GM19238 (cell line): ENCODE measurements around the gene SLC31A2.
"Not testable (repeated sequence)": the region's sequence is repeated elsewhere in the genome, so short reads cannot be mapped to it uniquely, and the experiment has no call there.

Experiments
- DNase-seq: peaks from one replicate; pipeline ENCODE4 v3.0.0; 2011; ENCODE audit warnings: low spot score; ENCODE audit not compliant: insufficient read length

SLC31A2 gene

GRCh38 chr9:113150670-113151611 is at the start of gene SLC31A2:
SLC31A2 (plus strand) TSS chr9:113151007; CDS start chr9:113151075, 68 bp downstream.
- DNase-seq = peak; percentile 86

GRCh38 chr9:113105345-113105744 is 45.5 kb upstream of the SLC31A2 start:
- not testable (repeated sequence) for DNase-seq

- DNase-seq = not testable (repeated sequence)
Measured at GRCh38 chr9:113111065-113111951, 39.5 kb upstream of the SLC31A2 start.

- not testable (repeated sequence) for DNase-seq
Measured at GRCh38 chr9:113112706-113113510, 37.9 kb upstream of the SLC31A2 start.

GRCh38 chr9:113118829-113119228 is 32.0 kb upstream of the SLC31A2 start:
- DNase-seq = not testable (repeated sequence)

- no peak for DNase-seq
Measured at GRCh38 chr9:113125386-113126035, 25.3 kb upstream of the SLC31A2 start.

- no peak for DNase-seq
Measured at GRCh38 chr9:113129466-113129865, 21.3 kb upstream of the SLC31A2 start.

- DNase-seq = no peak
Measured at GRCh38 chr9:113129884-113130283, 20.9 kb upstream of the SLC31A2 start.

- no peak for DNase-seq
Measured at GRCh38 chr9:113131689-113132151, 19.1 kb upstream of the SLC31A2 start.

GRCh38 chr9:113137196-113138168 is 13.3 kb upstream of the SLC31A2 start:
- no peak for DNase-seq

- DNase-seq = no peak
Measured at GRCh38 chr9:113138760-113139159, 12.0 kb upstream of the SLC31A2 start.

GRCh38 chr9:113139225-113139829 is 11.5 kb upstream of the SLC31A2 start:
- no peak for DNase-seq

GRCh38 chr9:113139953-113140352 is 10.9 kb upstream of the SLC31A2 start:
- no peak for DNase-seq

- not testable (repeated sequence) for DNase-seq
Measured at GRCh38 chr9:113140896-113141295, 9.9 kb upstream of the SLC31A2 start.

GRCh38 chr9:113143432-113144227 is 7.2 kb upstream of the SLC31A2 start:
- DNase-seq = no peak

GRCh38 chr9:113148372-113148705 is 2.5 kb upstream of the SLC31A2 start:
- no peak for DNase-seq

- no peak for DNase-seq
Measured at GRCh38 chr9:113148781-113149510, 1.9 kb upstream of the SLC31A2 start.
